ENCODE measurements around the gene ARHGAP22. TPM values are rescaled to one million over a fixed set of nuclear protein-coding genes. Genes with fewer than 3 reads are reported as not detected.
A peak's percentile ranks its signal among the peaks of the same experiment; 100 is the strongest.

ARHGAP22 gene
- total RNA-seq, 4 donors from 2014 or later = 0.59 to 2.1 (median 1.2) TPM

- Histone ChIP-seq H3K36me3 (no peaks in the 10 kb centered on the region), H3K27me3 (no peaks in the 10 kb centered on the region), H3K4me3 (no peak overlapping the region), H3K27ac (no peak overlapping the region), H3K4me1 (peaks cover 0 to 6% (median 3%) of the 10 kb centered on the region in 3 donors), H3K9me3 (no peaks in the 10 kb centered on the region)
- TF ChIP-seq CTCF (IDR thresholded peaks at IDR 0.05) = peak in 1 of 6 experiments; percentile 41
- no peak for TF ChIP-seq POLR2A (IDR thresholded peaks at IDR 0.05)
- 67 to 77% methylated on average over 11 to 14 of the region's 15 CpGs for WGBS, 2 donors
- DNase-seq = no peak
- intact Hi-C loops (cut with DNase I) = no loop called here
These were observed 99.3 kb downstream of the ARHGAP22 start for GRCh38 chr10:48505394-48506112.

DNA sequence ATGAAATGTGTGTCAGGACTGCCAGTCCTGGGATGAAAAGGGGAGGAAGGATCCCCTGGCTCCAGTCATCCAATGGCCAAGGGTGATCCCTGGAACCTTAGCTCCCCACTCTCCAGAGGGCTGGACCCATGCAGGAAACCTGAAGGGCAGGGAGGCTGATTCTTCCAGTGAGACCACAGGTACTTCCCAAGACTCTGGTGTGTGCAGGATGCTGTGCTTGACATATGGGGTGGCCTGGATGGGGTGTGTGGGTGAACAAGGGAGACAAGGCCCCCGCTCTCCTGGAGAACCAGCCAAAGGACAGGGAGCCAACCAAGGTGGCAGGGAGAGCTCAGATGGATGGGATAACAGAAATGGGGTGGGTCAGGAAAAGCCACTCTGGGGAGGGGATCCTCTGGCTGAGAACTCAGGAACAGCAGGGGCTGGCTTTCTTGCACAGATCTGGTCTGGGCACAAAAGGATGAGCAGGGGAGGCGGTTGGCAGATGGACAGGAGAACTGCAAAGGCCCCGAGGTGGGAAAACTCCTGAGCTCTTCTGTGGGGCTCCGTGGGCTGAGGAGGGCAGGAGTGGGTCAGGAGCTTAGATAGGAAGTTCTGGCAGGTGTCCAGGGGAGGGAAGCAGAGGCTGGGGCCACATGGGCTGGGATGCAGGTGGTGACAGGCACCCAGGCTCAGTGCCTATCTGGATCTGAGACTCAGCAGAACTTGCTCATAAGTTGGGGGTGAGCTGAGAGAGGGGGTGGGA lies 100.6 kb downstream of the ARHGAP22 start:
- intact Hi-C loops (cut with DNase I) = no loop called here
- H3K36me3 ChIP-seq = no peaks in the 10 kb centered on the region
- no peaks in the 10 kb centered on the region for H3K9me3 ChIP-seq
- H3K27me3 ChIP-seq = no peaks in the 10 kb centered on the region
- 62 to 73% methylated on average over 4 of the region's 4 CpGs for WGBS, 2 donors
- H3K4me1 ChIP-seq = peaks cover 0 to 6% (median 3%) of the 10 kb centered on the region in 3 donors
- no peak for TF ChIP-seq CTCF (IDR thresholded peaks at IDR 0.05)
- TF ChIP-seq POLR2A (IDR thresholded peaks at IDR 0.05) = no peak
- DNase-seq = no peak
- no peak overlapping the region for H3K27ac ChIP-seq
- H3K4me3 ChIP-seq = no peak overlapping the region

GRCh38 chr10:48503293-48503911 lies 101.5 kb downstream of the ARHGAP22 start:
- Histone ChIP-seq H3K4me3 (no peak overlapping the region), H3K4me1 (peaks cover 0 to 2% (median 2%) of the 10 kb centered on the region in 3 donors), H3K27me3 (no peaks in the 10 kb centered on the region), H3K36me3 (no peaks in the 10 kb centered on the region), H3K27ac (no peak overlapping the region), H3K9me3 (no peaks in the 10 kb centered on the region)
- 87 to 88% methylated on average over 7 to 8 of the region's 11 CpGs for WGBS, 2 donors
- no peak for DNase-seq
- TF ChIP-seq CTCF (IDR thresholded peaks at IDR 0.05) = no peak
- no peak for TF ChIP-seq POLR2A (IDR thresholded peaks at IDR 0.05)
- intact Hi-C loops (cut with DNase I) = no loop called here

DNA sequence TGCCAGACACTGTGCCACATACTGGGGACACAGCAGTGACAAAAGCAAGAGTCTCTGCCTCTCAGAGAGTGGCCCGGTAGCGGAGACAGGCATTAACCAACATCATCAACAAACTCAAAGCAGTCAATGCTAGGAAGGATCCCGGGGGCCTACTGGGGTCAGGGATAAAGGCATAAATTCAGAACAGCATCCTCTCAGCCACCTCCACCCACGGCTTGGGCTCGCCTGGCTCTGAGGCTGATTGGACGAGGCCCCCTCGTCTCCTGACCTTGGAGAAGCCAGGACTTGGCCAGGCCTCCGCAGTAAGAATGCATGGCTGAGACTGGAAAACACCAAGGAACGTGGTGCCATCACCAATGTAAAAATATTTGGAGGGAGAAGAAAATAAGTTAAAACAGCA lies 102.1 kb downstream of the ARHGAP22 start:
- no peak for TF ChIP-seq CTCF (IDR thresholded peaks at IDR 0.05)
- no peak for TF ChIP-seq POLR2A (IDR thresholded peaks at IDR 0.05)
- no peaks in the 10 kb centered on the region for H3K36me3 ChIP-seq
- intact Hi-C loops (cut with DNase I) = no loop called here

More for the DNA sequence above, 102.1 kb downstream of the ARHGAP22 start:
- no peaks in the 10 kb centered on the region for H3K9me3 ChIP-seq
- no peak overlapping the region for H3K27ac ChIP-seq
- no peaks in the 10 kb centered on the region for H3K27me3 ChIP-seq
- 62 to 87% methylated on average over 6 to 7 of the region's 9 CpGs for WGBS, 2 donors
- H3K4me3 ChIP-seq = no peak overlapping the region
- DNase-seq = no peak
- H3K4me1 ChIP-seq = no peaks in the 10 kb centered on the region
